OCI-LY7 (cell line): Measurements from ENCODE around the gene NUDT3.
"Not testable (repeated sequence)": the region's sequence is repeated elsewhere in the genome, so short reads cannot be mapped to it uniquely, and the experiment has no call there.

Source experiments
- EZH2phosphoT487 ChIP-seq: fragments of 200-600 bp; sonication (generic); IDR thresholded peaks from 2 replicates; pipeline ENCODE4 v1.6.1; 2018; ENCODE audit warnings: low read depth, borderline replicate concordance, mild to moderate bottlenecking, mixed run types, antibody characterized with exemption, low read length, moderate library complexity, mixed read lengths
- TF ChIP-seq, protein P1 (sequence below): fragments of 200-600 bp; sonication (generic); conservative IDR thresholded peaks from 2 replicates; pipeline ENCODE4 v1.5.1; 2014; ENCODE audit warnings: mild to moderate bottlenecking, antibody characterized with exemption, low read length, moderate library complexity, mixed read lengths

DNA sequence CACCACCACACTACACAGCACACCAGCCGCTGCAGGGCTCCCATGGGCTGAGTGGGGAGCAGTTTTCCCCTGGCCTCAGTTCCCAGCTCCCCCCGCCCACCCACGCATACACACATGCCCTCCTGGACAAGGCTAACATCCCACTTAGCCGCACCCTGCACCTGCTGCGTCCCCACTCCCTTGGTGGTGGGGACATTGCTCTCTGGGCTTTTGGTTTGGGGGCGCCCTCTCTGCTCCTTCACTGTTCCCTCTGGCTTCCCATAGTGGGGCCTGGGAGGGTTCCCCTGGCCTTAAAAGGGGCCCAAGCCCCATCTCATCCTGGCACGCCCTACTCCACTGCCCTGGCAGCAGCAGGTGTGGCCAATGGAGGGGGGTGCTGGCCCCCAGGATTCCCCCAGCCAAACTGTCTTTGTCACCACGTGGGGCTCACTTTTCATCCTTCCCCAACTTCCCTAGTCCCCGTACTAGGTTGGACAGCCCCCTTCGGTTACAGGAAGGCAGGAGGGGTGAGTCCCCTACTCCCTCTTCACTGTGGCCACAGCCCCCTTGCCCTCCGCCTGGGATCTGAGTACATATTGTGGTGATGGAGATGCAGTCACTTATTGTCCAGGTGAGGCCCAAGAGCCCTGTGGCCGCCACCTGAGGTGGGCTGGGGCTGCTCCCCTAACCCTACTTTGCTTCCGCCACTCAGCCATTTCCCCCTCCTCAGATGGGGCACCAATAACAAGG lies 147.3 kb downstream of the NUDT3 start:
- TF ChIP-seq, protein P1, sequence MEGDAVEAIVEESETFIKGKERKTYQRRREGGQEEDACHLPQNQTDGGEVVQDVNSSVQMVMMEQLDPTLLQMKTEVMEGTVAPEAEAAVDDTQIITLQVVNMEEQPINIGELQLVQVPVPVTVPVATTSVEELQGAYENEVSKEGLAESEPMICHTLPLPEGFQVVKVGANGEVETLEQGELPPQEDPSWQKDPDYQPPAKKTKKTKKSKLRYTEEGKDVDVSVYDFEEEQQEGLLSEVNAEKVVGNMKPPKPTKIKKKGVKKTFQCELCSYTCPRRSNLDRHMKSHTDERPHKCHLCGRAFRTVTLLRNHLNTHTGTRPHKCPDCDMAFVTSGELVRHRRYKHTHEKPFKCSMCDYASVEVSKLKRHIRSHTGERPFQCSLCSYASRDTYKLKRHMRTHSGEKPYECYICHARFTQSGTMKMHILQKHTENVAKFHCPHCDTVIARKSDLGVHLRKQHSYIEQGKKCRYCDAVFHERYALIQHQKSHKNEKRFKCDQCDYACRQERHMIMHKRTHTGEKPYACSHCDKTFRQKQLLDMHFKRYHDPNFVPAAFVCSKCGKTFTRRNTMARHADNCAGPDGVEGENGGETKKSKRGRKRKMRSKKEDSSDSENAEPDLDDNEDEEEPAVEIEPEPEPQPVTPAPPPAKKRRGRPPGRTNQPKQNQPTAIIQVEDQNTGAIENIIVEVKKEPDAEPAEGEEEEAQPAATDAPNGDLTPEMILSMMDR = not testable (repeated sequence)
- TF ChIP-seq EZH2phosphoT487 = not testable (repeated sequence)
